ENCODE results near the gene CAPNS1.
"Not testable (repeated sequence)": the region's sequence is repeated elsewhere in the genome, so short reads cannot be mapped to it uniquely, and the experiment has no call there.

The CAPNS1 gene

GRCh38 chr19:36151144-36152018, 11.5 kb downstream of the CAPNS1 start:
- DNase-seq = no peak

GRCh38 chr19:36152019-36152351, 12.1 kb downstream of the CAPNS1 start:
- DNase-seq = no peak

GRCh38 chr19:36152352-36153091, 12.7 kb downstream of the CAPNS1 start, which contains the start of gene COX7A1:
COX7A1 (minus strand) TSS chr19:36152447; CDS start chr19:36152407, 40 bp downstream.
- no peak for DNase-seq

GRCh38 chr19:36153126-36153525, 13.3 kb downstream of the CAPNS1 start:
- DNase-seq = no peak

GRCh38 chr19:36160821-36161596, 21.1 kb downstream of the CAPNS1 start:
- no peak for DNase-seq

GRCh38 chr19:36163813-36164212, 23.9 kb downstream of the CAPNS1 start:
- no peak for DNase-seq

- no peak for DNase-seq
Observed at GRCh38 chr19:36169084-36169760, 29.4 kb downstream of the CAPNS1 start.

GRCh38 chr19:36172852-36173251, 33.0 kb downstream of the CAPNS1 start:
- no peak for DNase-seq

- DNase-seq = not testable (repeated sequence)
Observed at GRCh38 chr19:36173846-36174245, 34.0 kb downstream of the CAPNS1 start.

- not testable (repeated sequence) for DNase-seq
Observed at GRCh38 chr19:36179077-36179476, 39.2 kb downstream of the CAPNS1 start.

GRCh38 chr19:36182612-36183244, 42.9 kb downstream of the CAPNS1 start:
- no peak for DNase-seq

GRCh38 chr19:36183245-36183628, 43.4 kb downstream of the CAPNS1 start:
- DNase-seq = no peak

GRCh38 chr19:36186722-36187121, 46.9 kb downstream of the CAPNS1 start:
- not testable (repeated sequence) for DNase-seq

GRCh38 chr19:36196249-36196648, 56.4 kb downstream of the CAPNS1 start:
- no peak for DNase-seq

- no peak for DNase-seq
Observed at GRCh38 chr19:36198119-36198518, 58.3 kb downstream of the CAPNS1 start.
